HG03342 (cell line): ENCODE results near the gene OR4K17.
"Not testable (repeated sequence)": the region's sequence is repeated elsewhere in the genome, so short reads cannot be mapped to it uniquely, and the experiment has no call there.

Experiments used
- ATAC-seq: cut with Tn5 transposase; IDR thresholded peaks from one replicate; pipeline ENCODE4 v1.9.1; 2021; ENCODE audit warnings: mild to moderate bottlenecking, moderate library complexity; ENCODE audit not compliant: unreplicated experiment

OR4K17 gene, protein sequence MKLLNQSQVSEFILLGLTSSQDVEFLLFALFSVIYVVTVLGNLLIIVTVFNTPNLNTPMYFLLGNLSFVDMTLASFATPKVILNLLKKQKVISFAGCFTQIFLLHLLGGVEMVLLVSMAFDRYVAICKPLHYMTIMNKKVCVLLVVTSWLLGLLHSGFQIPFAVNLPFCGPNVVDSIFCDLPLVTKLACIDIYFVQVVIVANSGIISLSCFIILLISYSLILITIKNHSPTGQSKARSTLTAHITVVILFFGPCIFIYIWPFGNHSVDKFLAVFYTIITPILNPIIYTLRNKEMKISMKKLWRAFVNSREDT

GRCh38 chr14:20110438-20110837 lies at the start of gene OR4K17:
TSS of gene OR4K17 (plus strand) at chr14:20110739. CDS start at chr14:20117500, 6,761 bp downstream.
- ATAC-seq = no peak

DNA sequence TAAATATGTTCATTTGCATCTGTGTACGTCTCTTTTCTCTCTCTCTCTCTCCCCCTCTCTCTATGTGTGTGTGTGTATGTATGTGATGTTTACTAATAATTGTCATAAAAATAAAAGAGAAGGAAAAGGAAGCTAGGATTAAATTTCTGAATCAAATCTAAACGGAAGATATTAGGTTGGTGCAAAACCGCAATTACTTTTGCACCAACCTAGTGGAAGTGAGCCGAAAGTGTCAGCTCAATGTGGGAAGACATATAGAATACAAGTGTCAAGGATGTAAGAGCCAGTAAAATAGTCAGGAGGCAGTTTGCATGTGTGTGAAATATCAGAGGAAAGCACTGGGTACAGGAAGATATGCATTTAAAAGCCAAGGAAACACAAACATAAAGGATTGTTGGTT lies 18.5 kb upstream of the OR4K17 start:
- ATAC-seq = no peak

GRCh38 chr14:20093442-20093841 lies 17.1 kb upstream of the OR4K17 start:
- no peak for ATAC-seq

- ATAC-seq = not testable (repeated sequence)
These were observed 11.4 kb upstream of the OR4K17 start for GRCh38 chr14:20098926-20099770.

GRCh38 chr14:20112321-20112720 lies 1.8 kb downstream of the OR4K17 start:
- no peak for ATAC-seq

- ATAC-seq = no peak
These were observed 6.2 kb downstream of the OR4K17 start for GRCh38 chr14:20116748-20117147.

DNA sequence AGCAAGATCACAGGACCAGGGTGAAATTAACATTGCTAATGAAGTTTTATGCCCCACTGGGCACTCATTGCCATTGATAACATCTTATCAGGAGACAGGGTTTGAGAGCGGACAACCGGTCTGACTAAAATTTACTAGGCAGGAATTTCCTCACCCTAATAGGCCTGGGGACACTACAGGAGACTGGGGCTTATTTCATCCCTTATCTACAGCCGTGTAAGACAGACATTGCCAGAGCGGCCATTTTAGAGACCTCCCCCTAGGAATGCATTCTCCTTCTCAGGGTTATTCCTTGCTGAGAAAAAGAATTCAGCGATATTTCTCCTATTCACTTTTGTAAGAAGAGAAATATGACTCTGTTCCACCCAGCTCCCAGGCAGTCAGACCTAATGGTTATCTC lies 8.3 kb downstream of the OR4K17 start:
- no peak for ATAC-seq

DNA sequence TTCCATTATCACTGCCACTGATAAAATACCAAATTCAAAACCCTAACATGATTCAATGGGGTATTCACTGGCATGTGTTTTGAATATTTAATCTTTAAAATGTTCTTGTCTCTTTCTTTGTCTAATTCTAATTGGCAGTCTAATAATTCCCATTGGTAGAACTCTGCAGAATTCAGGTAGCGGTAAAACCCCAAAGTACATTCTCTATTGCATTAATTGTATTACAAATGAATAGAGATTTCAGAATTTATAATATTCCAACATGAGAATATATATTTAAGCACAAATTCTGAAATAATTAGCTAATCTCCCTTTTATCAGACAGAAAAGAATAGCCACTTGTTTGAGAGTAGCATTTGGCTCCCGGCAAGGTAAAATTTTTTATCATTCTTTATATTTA lies 28.0 kb downstream of the OR4K17 start, which contains the start of gene OR4N5:
TSS of gene OR4N5 (plus strand) at position 301 of the 400 bp plus-strand sequence. CDS start 4,916 bp downstream, outside the sequence.
- ATAC-seq = no peak

DNA sequence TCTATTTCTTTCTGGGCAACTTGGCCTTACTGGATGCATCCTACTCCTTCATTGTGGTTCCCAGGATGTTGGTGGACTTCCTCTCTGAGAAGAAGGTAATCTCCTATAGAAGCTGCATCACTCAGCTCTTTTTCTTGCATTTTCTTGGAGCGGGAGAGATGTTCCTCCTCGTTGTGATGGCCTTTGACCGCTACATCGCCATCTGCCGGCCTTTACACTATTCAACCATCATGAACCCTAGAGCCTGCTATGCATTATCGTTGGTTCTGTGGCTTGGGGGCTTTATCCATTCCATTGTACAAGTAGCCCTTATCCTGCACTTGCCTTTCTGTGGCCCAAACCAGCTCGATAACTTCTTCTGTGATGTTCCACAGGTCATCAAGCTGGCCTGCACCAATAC lies 33.4 kb downstream of the OR4K17 start:
- no peak for ATAC-seq

- ATAC-seq = no peak
These were observed 34.3 kb downstream of the OR4K17 start for GRCh38 chr14:20144820-20145219.

- ATAC-seq = no peak
These were observed 53.9 kb downstream of the OR4K17 start for GRCh38 chr14:20164462-20164861.

DNA sequence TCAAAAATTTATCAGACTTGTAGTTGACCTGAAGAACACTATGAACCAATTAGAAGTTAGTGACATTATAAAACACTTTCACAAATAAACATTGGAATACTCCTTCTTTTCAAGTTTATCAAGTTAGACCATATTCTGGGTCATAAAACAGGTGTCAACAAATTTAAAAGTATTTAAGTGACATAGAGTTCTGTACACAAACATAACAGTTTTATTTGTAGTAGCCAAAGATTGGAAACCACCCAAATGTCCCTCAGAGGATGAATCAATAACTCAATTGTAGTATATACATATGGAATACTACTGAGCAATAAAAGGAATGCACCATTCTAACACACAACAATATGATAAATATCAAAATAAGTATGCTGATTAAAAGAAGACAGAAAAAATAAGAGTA lies 56.6 kb downstream of the OR4K17 start:
- no peak for ATAC-seq

- not testable (repeated sequence) for ATAC-seq
These were observed 59.3 kb downstream of the OR4K17 start for GRCh38 chr14:20169852-20170251.
